Measurements from ENCODE around the gene TWNK. TPM values are rescaled to one million over a fixed set of nuclear protein-coding genes. Genes with fewer than 3 reads are reported as not detected.

The TWNK gene
- total and polyA plus RNA-seq, 9 of the 15 experiments (the other 6 are each of a cell fraction or from before 2014, with no cell fraction given): 11.6 to 34.7 (median 17.4) TPM

GRCh38 chr10:100996678-100997359 lies 9.5 kb downstream of the TWNK start (continued):
- no peak for TF ChIP-seq TCF15 (CRISPR knock-in tag; IDR thresholded peaks at IDR 0.05)
- no peak for TF ChIP-seq HES1 (IDR thresholded peaks at IDR 0.05; ENCODE audit: low read depth)
- no peak for TF ChIP-seq CHD4 (IDR thresholded peaks at IDR 0.05; ENCODE audit: insufficient read depth, insufficient replicate concordance, low read depth, low read length, poor library complexity, severe bottlenecking)
- no peak for TF ChIP-seq HOMEZ (CRISPR knock-in tag; IDR thresholded peaks at IDR 0.05)
- no peak for TF ChIP-seq ARNT (IDR thresholded peaks at IDR 0.05)
- no peak for TF ChIP-seq SRF (CRISPR knock-in tag; IDR thresholded peaks at IDR 0.05)
- no peak for TF ChIP-seq GMEB1 (CRISPR knock-in tag; IDR thresholded peaks at IDR 0.05)
- TF ChIP-seq ZNF146 (CRISPR knock-in tag; IDR thresholded peaks at IDR 0.05; ENCODE audit: unreplicated experiment): no peak
- TF ChIP-seq ZNF395 (CRISPR knock-in tag; IDR thresholded peaks at IDR 0.05): peak; percentile 62; the same call in 1 of the 2 replicates
- TF ChIP-seq SRSF9 (IDR thresholded peaks at IDR 0.05; ENCODE audit: borderline replicate concordance, low read depth, low read length): no peak
- TF ChIP-seq ZNF140 (CRISPR knock-in tag; IDR thresholded peaks at IDR 0.05): no peak
- TF ChIP-seq SNAPC5 (CRISPR knock-in tag; IDR thresholded peaks at IDR 0.05): no peak
- TF ChIP-seq PRDM10 (IDR thresholded peaks at IDR 0.05; ENCODE audit: partially characterized antibody): no peak
- no peak for TF ChIP-seq FOXJ3 (CRISPR knock-in tag; IDR thresholded peaks at IDR 0.05)
- no peak for TF ChIP-seq SIRT6 (IDR thresholded peaks at IDR 0.05; ENCODE audit: low read depth, low read length)
- TF ChIP-seq CHD2 (IDR thresholded peaks at IDR 0.05; ENCODE audit: low read depth, low read length): no peak
- TF ChIP-seq ZBTB8A (IDR thresholded peaks at IDR 0.05; ENCODE audit: partially characterized antibody): no peak

Data from K562 (cell line).